Vagina (tissue), 2 donors: ENCODE results near the gene ARG2. TPM values are rescaled to one million over a fixed set of nuclear protein-coding genes. Genes with fewer than 3 reads are reported as not detected.
A peak's percentile ranks its signal among the peaks of the same experiment; 100 is the strongest.

Experiments
- DNase-seq, 2 donors: peaks; one replicate each; pipeline ENCODE4 v3.0.0-alpha.2; 2017; ENCODE audit errors: extremely low spot score in 2 of 2
- H3K27ac ChIP-seq: fragments of 200-600 bp; sonication (generic); one replicate; pipeline ENCODE4 v1.5.1; 2019
- H3K27me3 ChIP-seq: fragments of 200-600 bp; sonication (generic); one replicate; pipeline ENCODE4 v1.5.1; 2019
- H3K36me3 ChIP-seq, 2 donors: fragments of 200-600 bp; sonication (generic); one replicate each; pipeline ENCODE4 v1.5.1; 2017 to 2019
- H3K4me1 ChIP-seq: fragments of 200-600 bp; sonication (generic); one replicate; pipeline ENCODE4 v1.5.1; 2019
- H3K4me3 ChIP-seq, 2 donors: fragments of 200-600 bp; sonication (generic); 1 replicate in 1 of 2; 2 replicates in 1 of 2; pipeline ENCODE4 v1.5.1; 2016 to 2019
- H3K9me3 ChIP-seq: fragments of 200-600 bp; sonication (generic); one replicate; pipeline ENCODE4 v1.5.1; 2019
- POLR2A ChIP-seq, 2 donors: fragments of 450-650 bp; IDR thresholded peaks; one replicate each; pipeline ENCODE4 v1.6.1; 2017; ENCODE audit warnings: antibody characterized with exemption in 2 of 2, mild to moderate bottlenecking in 2 of 2, moderate library complexity in 2 of 2
- POLR2AphosphoS5 ChIP-seq, 2 donors: sonication (generic); formaldehyde crosslinking; IDR thresholded peaks; one replicate each; pipeline ENCODE4 v1.9.0; 2017; ENCODE audit warnings: antibody characterized with exemption in 2 of 2, mild to moderate bottlenecking in 2 of 2, low read depth in 1 of 2; ENCODE audit not compliant: insufficient read depth in 1 of 2
- intact Hi-C: fragments of 100-400 bp; cut with DNase I; formaldehyde crosslinking; loops from one replicate; pipeline ENCODE4 v1.15.1; 2023
- total RNA-seq: library from RNA; depleted of rRNA; stranded (reverse); fragments of >200 nt; gene quantifications from one replicate; pipeline ENCODE4 v1.2.3, GENCODE V29; 2016
- TF ChIP-seq, protein P1 (sequence below), 3 experiments: fragments of 450-650 bp in 2 of 3; fragments of 200-600 bp in 1 of 3; sonication (generic) in 1 of 3; IDR thresholded peaks; one replicate each; pipeline ENCODE4 v1.5.1; 2017 to 2019; ENCODE audit warnings: antibody characterized with exemption in 3 of 3, mild to moderate bottlenecking in 2 of 3, moderate library complexity in 2 of 3

Gene ARG2
- total RNA-seq, 1 donor from 2014 or later: 14.2 TPM

GRCh38 chr14:67579040-67579439, 40.7 kb upstream of the ARG2 start:
- intact Hi-C loops: loop anchor here (10.0 kb wide), 1 partner anchor 154 kb away; no protein-coding TSS in a partner anchor
- H3K4me1 ChIP-seq: no peaks in the 10 kb centered on the region
- H3K9me3 ChIP-seq: no peaks in the 10 kb centered on the region
- no peaks in the 10 kb centered on the region for H3K36me3 ChIP-seq
- no peak overlapping the region for H3K4me3 ChIP-seq
- no peak for DNase-seq
- no peaks in the 10 kb centered on the region for H3K27me3 ChIP-seq
- no peak overlapping the region for H3K27ac ChIP-seq
- TF ChIP-seq, protein P1, sequence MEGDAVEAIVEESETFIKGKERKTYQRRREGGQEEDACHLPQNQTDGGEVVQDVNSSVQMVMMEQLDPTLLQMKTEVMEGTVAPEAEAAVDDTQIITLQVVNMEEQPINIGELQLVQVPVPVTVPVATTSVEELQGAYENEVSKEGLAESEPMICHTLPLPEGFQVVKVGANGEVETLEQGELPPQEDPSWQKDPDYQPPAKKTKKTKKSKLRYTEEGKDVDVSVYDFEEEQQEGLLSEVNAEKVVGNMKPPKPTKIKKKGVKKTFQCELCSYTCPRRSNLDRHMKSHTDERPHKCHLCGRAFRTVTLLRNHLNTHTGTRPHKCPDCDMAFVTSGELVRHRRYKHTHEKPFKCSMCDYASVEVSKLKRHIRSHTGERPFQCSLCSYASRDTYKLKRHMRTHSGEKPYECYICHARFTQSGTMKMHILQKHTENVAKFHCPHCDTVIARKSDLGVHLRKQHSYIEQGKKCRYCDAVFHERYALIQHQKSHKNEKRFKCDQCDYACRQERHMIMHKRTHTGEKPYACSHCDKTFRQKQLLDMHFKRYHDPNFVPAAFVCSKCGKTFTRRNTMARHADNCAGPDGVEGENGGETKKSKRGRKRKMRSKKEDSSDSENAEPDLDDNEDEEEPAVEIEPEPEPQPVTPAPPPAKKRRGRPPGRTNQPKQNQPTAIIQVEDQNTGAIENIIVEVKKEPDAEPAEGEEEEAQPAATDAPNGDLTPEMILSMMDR (IDR thresholded peaks at IDR 0.05): no peak
- TF ChIP-seq POLR2A (IDR thresholded peaks at IDR 0.05): no peak
- no peak for TF ChIP-seq POLR2AphosphoS5 (IDR thresholded peaks at IDR 0.05; ENCODE audit: insufficient read depth in 1 of 2, low read depth in 1 of 2)

GRCh38 chr14:67579636-67580035, 40.1 kb upstream of the ARG2 start:
- H3K36me3 ChIP-seq: no peaks in the 10 kb centered on the region
- no peak for DNase-seq
- no peaks in the 10 kb centered on the region for H3K4me1 ChIP-seq
- TF ChIP-seq POLR2AphosphoS5 (IDR thresholded peaks at IDR 0.05; ENCODE audit: insufficient read depth in 1 of 2, low read depth in 1 of 2) (no peak), POLR2A (IDR thresholded peaks at IDR 0.05) (no peak)
- TF ChIP-seq, protein P1 (IDR thresholded peaks at IDR 0.05): no peak
- no peaks in the 10 kb centered on the region for H3K9me3 ChIP-seq
- no peaks in the 10 kb centered on the region for H3K27me3 ChIP-seq
- H3K27ac ChIP-seq: no peak overlapping the region
- no peak overlapping the region for H3K4me3 ChIP-seq
- intact Hi-C loops: loop anchor here (10.0 kb wide), 2 partner anchors 125 to 155 kb away; partner anchors contain the start of gene RDH12

GRCh38 chr14:67580336-67581171, 39.2 kb upstream of the ARG2 start:
- DNase-seq: no peak
- no peaks in the 10 kb centered on the region for H3K9me3 ChIP-seq
- intact Hi-C loops: loop anchor here (10.0 kb wide), 1 partner anchor 124 kb away; the partner anchor contains the start of gene RDH12
- no peak overlapping the region for H3K4me3 ChIP-seq
- H3K36me3 ChIP-seq: no peaks in the 10 kb centered on the region
- no peak overlapping the region for H3K27ac ChIP-seq
- H3K4me1 ChIP-seq: no peaks in the 10 kb centered on the region
- no peaks in the 10 kb centered on the region for H3K27me3 ChIP-seq
- TF ChIP-seq, protein P1 (IDR thresholded peaks at IDR 0.05): no peak
- no peak for TF ChIP-seq POLR2A (IDR thresholded peaks at IDR 0.05)
- TF ChIP-seq POLR2AphosphoS5 (IDR thresholded peaks at IDR 0.05; ENCODE audit: insufficient read depth in 1 of 2, low read depth in 1 of 2): no peak

- Histone ChIP-seq H3K4me3 (no peak overlapping the region), H3K36me3 (no peaks in the 10 kb centered on the region), H3K27me3 (no peaks in the 10 kb centered on the region), H3K9me3 (no peaks in the 10 kb centered on the region), H3K4me1 (no peaks in the 10 kb centered on the region), H3K27ac (no peak overlapping the region)
- intact Hi-C loops: loop anchor here (10.0 kb wide), 1 partner anchor 123 kb away; the partner anchor contains the start of gene RDH12
- TF ChIP-seq POLR2A (IDR thresholded peaks at IDR 0.05) (no peak), POLR2AphosphoS5 (IDR thresholded peaks at IDR 0.05; ENCODE audit: insufficient read depth in 1 of 2, low read depth in 1 of 2) (no peak)
- TF ChIP-seq, protein P1 (IDR thresholded peaks at IDR 0.05): no peak
- no peak for DNase-seq
These were observed 38.1 kb upstream of the ARG2 start for GRCh38 chr14:67581643-67582042.

- no peaks in the 10 kb centered on the region for H3K36me3 ChIP-seq
- intact Hi-C loops: loop anchor here (10.0 kb wide), 1 partner anchor 123 kb away; the partner anchor contains the start of gene RDH12
These were observed 37.7 kb upstream of the ARG2 start for GRCh38 chr14:67582061-67582460.

More at GRCh38 chr14:67582061-67582460, 37.7 kb upstream of the ARG2 start:
- no peak overlapping the region for H3K27ac ChIP-seq
- TF ChIP-seq, protein P1 (IDR thresholded peaks at IDR 0.05): no peak
- TF ChIP-seq POLR2A (IDR thresholded peaks at IDR 0.05): no peak
- TF ChIP-seq POLR2AphosphoS5 (IDR thresholded peaks at IDR 0.05; ENCODE audit: insufficient read depth in 1 of 2, low read depth in 1 of 2): no peak
- no peaks in the 10 kb centered on the region for H3K27me3 ChIP-seq
- H3K4me1 ChIP-seq: no peaks in the 10 kb centered on the region
- H3K4me3 ChIP-seq: no peak overlapping the region
- H3K9me3 ChIP-seq: no peaks in the 10 kb centered on the region
- DNase-seq: peak in 1 of 2 donors; percentile 52
